Right lobe of liver (tissue), 4 donors: ENCODE measurements around the gene FRMD4A.

Experiments
- CTCF ChIP-seq, 4 donors: fragments of 200-600 bp in 3 of 4; fragments of 450-650 bp in 1 of 4; IDR thresholded peaks; one replicate each; pipeline versions ENCODE4 v1.5.1 to v1.8.0; 2016 to 2022; ENCODE audit warnings: antibody characterized with exemption in 4 of 4, mild to moderate bottlenecking in 2 of 4
- POLR2A ChIP-seq: fragments of 450-650 bp; IDR thresholded peaks from one replicate; pipeline ENCODE4 v1.6.1; 2017; ENCODE audit warnings: antibody characterized with exemption, mild to moderate bottlenecking
- donor health status: DM: no; HTN: no; CAD: no.
- donor health status: DM: no; HTN: no; CAD: no.
- donor health status: DM: no; HTN: yes; CAD: no.

GRCh38 chr10:13913897-13914296 is 416.8 kb downstream of the FRMD4A start:
- no peak for TF ChIP-seq CTCF (IDR thresholded peaks at IDR 0.05)
- no peak for TF ChIP-seq POLR2A
